ENCODE measurements around the gene MICU1. TPM values are rescaled to one million over a fixed set of nuclear protein-coding genes. Genes with fewer than 3 reads are reported as not detected.

The MICU1 gene
- polyA plus RNA-seq, 1 donor (not counting 4 experiments of a cell fraction or from before 2014, with no cell fraction given): 19.4 TPM

- no peak overlapping the region for H3K4me2 ChIP-seq (ENCODE audit: control insufficient read depth, extremely low read depth, insufficient read depth, low read depth, low read length)
- H3K9me3 ChIP-seq (ENCODE audit: control insufficient read depth, low read depth, low read length): no peaks in the 10 kb centered on the region
- peak; percentile 29 for FAIRE-seq
- H3K9me1 ChIP-seq (ENCODE audit: control insufficient read depth, extremely low read depth, insufficient read depth, low read length): no peaks in the 10 kb centered on the region
- H3K36me3 ChIP-seq (ENCODE audit: control insufficient read depth in 2 of 2, extremely low read depth in 1 of 2, insufficient read depth in 2 of 2, low read length in 2 of 2): no peaks in the 10 kb centered on the region
- peak overlapping the region; percentile 58 for H3K27ac ChIP-seq (ENCODE audit: control insufficient read depth, insufficient read depth, low read length)
- dilution Hi-C loops (cut with MboI; ENCODE audit: extremely low pct_ligation_motif_present, low sequenced_read_pairs): no loop called here
- no peaks in the 10 kb centered on the region for H4K20me1 ChIP-seq (ENCODE audit: control insufficient read depth, extremely low read depth, insufficient read depth, low read length)
- no peak overlapping the region for H2AFZ ChIP-seq (ENCODE audit: control insufficient read depth, low read length)
- H3K9ac ChIP-seq (ENCODE audit: control insufficient read depth, extremely low read depth, insufficient read depth, low read length): no peak overlapping the region
- H3K79me2 ChIP-seq (ENCODE audit: control insufficient read depth, insufficient read depth, low read length): no peaks in the 10 kb centered on the region
- H3K4me1 ChIP-seq (ENCODE audit: control insufficient read depth, extremely low read depth, insufficient read depth, low read length): peaks cover 9% of the 10 kb centered on the region
- H3K27me3 ChIP-seq (ENCODE audit: control insufficient read depth, extremely low read depth, insufficient read depth, low read length): no peaks in the 10 kb centered on the region
- DNase-seq (ENCODE audit: low read depth, low spot score): peak; percentile 55
- no peak for TF ChIP-seq EZH2 (IDR thresholded peaks at IDR 0.05; ENCODE audit: low read length)
- TF ChIP-seq CTCF (optimal IDR thresholded peaks at IDR 0.05 in 1 of 3, IDR thresholded peaks at IDR 0.05 in 1 of 3, conservative IDR thresholded peaks at IDR 0.05 in 1 of 3; ENCODE audit: extremely low read depth in 1 of 3, insufficient read depth in 2 of 3, low read length in 3 of 3): no peak
- H3K4me3 ChIP-seq (ENCODE audit: control insufficient read depth in 2 of 3, extremely low read depth in 1 of 3, insufficient read depth in 2 of 3, low read depth in 1 of 3, low read length in 3 of 3): no peak overlapping the region
These were observed 40.0 kb upstream of the MICU1 start for GRCh38 chr10:72665925-72666324.

GRCh38 chr10:72663971-72664370 lies 38.1 kb upstream of the MICU1 start:
- Histone ChIP-seq H3K9me3 (ENCODE audit: control insufficient read depth, low read depth, low read length) (no peaks in the 10 kb centered on the region), H3K9me1 (ENCODE audit: control insufficient read depth, extremely low read depth, insufficient read depth, low read length) (no peaks in the 10 kb centered on the region), H3K4me1 (ENCODE audit: control insufficient read depth, extremely low read depth, insufficient read depth, low read length) (peaks cover 9% of the 10 kb centered on the region), H3K27me3 (ENCODE audit: control insufficient read depth, extremely low read depth, insufficient read depth, low read length) (no peaks in the 10 kb centered on the region), H4K20me1 (ENCODE audit: control insufficient read depth, extremely low read depth, insufficient read depth, low read length) (no peaks in the 10 kb centered on the region), H3K27ac (ENCODE audit: control insufficient read depth, insufficient read depth, low read length) (no peak overlapping the region), H2AFZ (ENCODE audit: control insufficient read depth, low read length) (no peak overlapping the region), H3K36me3 (ENCODE audit: control insufficient read depth in 2 of 2, extremely low read depth in 1 of 2, insufficient read depth in 2 of 2, low read length in 2 of 2) (no peaks in the 10 kb centered on the region), H3K9ac (ENCODE audit: control insufficient read depth, extremely low read depth, insufficient read depth, low read length) (no peak overlapping the region), H3K4me3 (ENCODE audit: control insufficient read depth in 2 of 3, extremely low read depth in 1 of 3, insufficient read depth in 2 of 3, low read depth in 1 of 3, low read length in 3 of 3) (no peak overlapping the region), H3K4me2 (ENCODE audit: control insufficient read depth, extremely low read depth, insufficient read depth, low read depth, low read length) (no peak overlapping the region), H3K79me2 (ENCODE audit: control insufficient read depth, insufficient read depth, low read length) (no peaks in the 10 kb centered on the region)
- FAIRE-seq: no peak
- no peak for DNase-seq (ENCODE audit: low read depth, low spot score)
- TF ChIP-seq EZH2 (IDR thresholded peaks at IDR 0.05; ENCODE audit: low read length): no peak
- no peak for TF ChIP-seq CTCF (optimal IDR thresholded peaks at IDR 0.05 in 1 of 3, IDR thresholded peaks at IDR 0.05 in 1 of 3, conservative IDR thresholded peaks at IDR 0.05 in 1 of 3; ENCODE audit: extremely low read depth in 1 of 3, insufficient read depth in 2 of 3, low read length in 3 of 3)
- dilution Hi-C loops (cut with MboI; ENCODE audit: extremely low pct_ligation_motif_present, low sequenced_read_pairs): no loop called here

Data from keratinocyte (primary cell).